Stimulated activated CD4-positive, alpha-beta T cell treated with anti-CD3 and anti-CD28 coated beads, Interleukin-1b, Interleukin-23, amount 100 ng/mL, for 1 hour (primary cell): ENCODE results near the gene UBE2J2.

Source experiments
- DNase-seq, 2 donors: peaks; one replicate each; pipeline ENCODE4 v3.0.0-alpha.2; 2020; ENCODE audit warnings: low read depth in 2 of 2

The UBE2J2 gene

DNA sequence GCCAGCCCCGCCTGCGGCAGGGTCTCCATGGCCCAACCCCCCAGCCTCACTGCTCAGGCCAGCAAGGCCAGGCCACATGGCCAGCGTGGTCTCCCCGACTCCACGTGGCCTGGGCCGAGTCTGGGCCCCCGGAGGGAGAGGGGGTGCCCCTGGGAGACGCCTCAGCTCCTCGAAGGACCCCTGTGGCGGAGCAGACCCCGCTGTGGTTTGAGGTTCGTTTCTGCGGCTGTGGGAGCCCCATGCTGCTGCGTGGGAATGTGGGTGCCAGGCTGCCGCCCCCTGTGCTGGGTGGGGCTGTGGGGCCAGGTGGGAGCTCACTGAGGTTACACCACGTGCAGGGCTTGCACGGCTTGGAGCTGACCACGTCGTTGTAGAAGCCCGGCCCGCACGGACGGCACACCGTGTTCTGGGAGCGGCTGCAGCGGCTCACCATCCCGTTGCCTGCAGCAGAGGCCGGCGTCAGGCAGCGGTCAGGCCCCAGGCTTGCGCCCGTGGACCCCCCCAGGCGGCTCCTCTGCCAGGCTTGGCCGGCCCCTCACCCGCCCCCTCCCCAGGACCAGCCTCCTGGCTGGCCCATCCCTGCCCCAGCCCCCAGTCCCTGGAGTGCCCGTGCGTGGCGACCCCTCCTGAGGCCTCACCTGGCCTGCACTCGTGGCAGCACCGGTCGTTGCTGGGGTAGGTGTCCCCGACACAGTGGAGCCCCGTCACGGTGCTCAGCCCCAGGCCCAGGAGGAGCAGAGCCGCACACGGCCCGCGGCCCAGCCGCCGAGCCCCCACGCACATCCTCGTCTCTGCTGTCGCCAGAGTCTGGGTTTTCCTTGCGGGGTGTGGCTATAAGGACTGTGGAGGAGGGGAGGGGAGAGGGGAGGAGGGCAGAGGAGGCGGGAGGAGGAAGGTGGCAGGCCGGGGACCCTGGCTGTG, 60.0 kb downstream of the UBE2J2 start, which contains the start of gene TNFRSF4:
Gene TNFRSF4, minus strand, starts transcription at position 809 of the 921 bp plus-strand sequence. Its CDS starts 26 bp downstream, at position 783.
- DNase-seq, result no peak

DNA sequence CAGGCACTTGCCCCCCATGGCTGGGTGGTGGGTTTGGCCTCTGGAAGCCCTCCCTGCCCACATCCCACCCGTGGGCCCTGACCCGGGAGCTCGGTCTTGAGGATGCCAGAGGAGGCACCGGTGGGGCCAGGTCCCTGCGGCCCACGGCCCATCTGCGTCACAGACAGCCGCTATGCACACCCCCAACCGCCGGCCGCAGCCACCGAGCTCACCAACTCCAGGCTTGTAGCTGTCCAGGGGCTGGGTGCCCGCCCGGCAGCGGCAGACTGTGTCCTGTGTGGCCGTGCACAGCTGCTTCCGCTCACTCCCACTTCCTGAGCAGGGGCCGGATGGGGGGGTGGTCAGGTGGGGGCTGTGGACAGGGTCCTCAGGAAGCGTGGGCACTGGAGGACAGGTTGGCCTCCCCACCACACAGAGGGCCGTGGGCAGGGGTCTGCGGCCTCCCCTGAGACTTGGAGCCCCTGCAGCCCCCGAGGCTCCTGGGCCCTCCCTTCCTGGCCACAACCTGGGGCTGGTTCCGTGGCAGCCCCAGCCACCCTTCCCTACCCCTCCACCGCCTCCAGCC, 60.8 kb downstream of the UBE2J2 start:
- DNase-seq, result no peak

DNA sequence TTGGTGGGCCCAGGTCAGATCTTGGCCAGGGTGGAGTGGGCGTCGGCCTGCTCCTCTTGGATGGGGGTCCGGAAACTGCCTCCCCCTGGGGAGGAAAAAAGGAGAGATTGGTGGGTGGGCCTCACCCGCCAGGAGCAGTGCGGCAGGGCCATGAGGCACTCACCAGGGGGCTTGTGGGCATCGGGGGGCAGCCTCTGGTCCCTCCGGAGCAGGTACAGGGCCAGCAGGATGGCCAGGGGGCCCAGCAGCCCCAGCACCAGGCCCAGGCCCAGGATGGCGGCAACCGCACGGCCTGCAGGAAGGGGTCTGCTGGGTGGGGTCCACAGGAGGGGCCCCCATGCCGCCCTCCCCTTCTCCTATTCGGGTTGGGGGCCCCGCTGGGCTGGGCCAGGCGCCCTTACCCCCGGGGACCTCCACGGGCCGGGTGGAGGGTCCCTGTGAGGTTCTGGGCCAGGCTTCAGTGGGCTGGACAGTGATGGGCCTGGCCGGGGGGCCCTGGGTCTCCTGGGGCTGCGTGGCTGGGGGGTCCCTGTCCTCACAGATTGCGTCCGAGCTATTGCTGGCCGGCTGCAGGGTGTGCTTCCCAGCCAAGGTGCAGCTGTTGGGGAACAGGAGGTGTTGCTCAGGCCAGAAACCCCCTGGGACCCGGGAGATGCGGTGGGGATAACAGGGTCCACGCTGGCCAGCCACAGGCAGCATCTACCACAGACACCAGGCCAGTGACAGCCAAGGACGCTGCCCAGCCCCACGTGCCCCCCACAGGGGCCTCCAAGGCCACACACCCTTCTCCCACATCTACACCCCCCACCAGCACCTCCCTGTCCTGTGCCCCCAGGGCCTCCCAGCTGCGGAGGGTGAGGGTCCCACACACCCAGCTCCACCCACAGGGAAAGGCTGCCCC, 61.9 kb downstream of the UBE2J2 start:
- no peak for DNase-seq

DNA sequence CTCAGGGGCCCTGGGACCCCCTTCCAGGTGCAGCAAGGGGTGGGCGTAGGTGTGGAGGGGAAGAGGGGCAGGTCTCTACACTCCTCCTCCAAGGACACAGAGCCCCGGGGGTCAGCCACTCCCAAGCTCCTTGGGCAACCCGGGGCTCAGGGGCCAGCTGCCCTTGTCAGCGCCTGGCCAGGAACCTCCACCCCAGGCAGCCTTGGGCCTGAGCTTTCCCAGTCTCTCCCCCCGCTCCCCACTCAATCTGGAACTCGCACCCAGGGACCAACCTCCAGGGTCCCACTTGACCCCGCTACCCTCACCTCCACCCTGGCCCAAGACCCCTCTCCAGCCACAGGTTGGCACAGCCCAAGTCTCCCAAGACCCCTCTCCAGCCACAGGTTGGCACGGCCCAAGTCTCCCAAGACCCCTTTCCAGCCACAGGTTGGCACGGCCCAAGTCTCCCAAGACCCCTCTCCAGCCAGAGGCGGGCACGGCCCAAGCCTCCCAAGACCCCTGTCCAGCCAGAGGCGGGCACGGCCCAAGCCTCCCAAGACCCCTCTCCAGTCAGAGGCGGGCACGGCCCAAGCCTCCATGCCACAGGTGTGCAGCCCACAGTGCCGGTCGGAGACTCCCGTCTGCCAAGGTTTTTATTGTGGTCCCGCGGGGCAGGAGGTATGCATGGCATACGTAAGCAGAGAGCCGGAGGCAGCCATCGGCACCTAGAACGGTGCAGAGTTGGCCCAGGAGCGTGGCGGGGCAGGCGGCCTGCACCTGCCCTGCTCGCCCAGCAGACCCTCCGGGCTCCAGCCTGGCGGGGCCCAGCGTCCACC, 62.7 kb downstream of the UBE2J2 start:
- no peak for DNase-seq

DNA sequence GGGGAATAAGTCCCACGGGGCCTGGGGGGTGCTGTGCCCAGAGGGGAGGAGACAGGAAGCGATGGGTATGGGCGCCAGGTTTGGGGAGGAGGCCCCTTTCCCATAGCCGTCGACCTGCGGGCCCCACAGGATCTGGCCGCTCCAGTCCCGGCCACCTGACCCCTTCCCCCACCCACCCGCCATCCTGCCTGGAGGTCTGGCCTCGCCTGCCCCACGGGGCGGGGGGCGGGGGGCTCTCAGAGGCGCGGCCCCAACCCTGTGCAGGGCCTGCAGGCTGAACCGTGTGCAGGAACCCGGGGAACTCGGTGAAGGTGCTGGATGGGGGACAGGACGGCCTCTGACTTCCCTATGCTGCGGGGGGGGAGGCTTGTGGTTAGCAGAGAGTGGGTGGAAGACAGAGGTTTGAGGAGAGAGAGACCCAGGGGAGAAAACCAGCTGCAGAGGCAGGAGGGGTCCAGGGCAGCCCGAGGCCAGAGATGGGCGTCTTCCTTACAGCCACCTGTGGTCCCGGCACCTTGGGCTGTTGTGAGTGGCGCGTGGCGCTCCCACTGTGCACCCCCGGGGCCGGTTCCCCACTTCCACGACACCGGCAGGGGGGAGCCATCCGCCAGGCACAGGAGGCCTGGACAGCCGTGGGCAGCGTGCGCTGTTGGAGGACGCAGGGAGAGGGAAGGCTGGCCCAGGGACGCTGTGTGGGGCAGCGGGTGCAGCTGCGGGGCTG, 64.8 kb downstream of the UBE2J2 start:
- DNase-seq, result no peak

DNA sequence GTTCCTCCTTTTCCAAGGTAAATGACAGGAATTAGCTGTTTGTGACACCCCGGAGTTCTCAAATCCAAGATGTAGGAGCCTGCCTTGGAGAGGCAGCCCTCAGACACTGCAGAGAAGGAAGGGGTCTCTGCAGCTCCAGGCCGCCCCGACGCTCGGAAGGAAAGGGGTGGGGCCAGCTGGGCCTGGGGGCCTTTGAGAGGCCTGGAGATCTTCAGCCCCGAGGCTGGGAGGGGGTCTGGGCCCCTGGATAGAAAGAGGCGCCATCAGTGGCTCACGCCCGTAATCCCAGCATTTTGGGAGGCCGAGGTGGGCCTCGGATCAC, 66.1 kb downstream of the UBE2J2 start:
- no peak for DNase-seq

DNA sequence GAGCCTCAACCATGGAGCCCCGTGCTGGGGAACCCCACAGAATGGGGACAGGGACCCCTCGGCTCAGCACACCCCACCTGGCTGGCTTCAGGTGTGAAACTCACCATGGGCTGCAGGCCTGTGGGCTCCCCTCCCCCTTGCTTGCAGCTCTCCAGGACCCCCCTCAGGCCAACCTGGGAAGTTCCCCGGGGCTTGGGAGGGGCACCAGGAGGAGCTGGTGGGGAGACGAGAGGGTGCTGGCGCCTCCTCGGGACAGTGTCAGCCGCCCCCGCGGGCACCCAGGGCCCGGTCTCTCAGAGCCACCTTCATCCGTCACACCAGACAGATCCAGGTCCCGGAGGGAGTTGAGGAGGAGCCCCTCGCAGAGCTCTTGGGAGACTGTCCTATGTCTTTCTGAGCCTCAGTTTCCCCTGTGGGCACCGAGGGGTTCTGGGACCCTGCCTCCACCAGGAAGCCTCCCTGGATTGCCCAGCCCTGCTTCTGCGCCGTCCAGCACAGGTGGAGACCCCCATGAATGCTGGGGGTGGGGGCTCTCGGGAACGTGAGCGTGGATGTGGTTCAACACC, 66.6 kb downstream of the UBE2J2 start:
- DNase-seq, result no peak

DNA sequence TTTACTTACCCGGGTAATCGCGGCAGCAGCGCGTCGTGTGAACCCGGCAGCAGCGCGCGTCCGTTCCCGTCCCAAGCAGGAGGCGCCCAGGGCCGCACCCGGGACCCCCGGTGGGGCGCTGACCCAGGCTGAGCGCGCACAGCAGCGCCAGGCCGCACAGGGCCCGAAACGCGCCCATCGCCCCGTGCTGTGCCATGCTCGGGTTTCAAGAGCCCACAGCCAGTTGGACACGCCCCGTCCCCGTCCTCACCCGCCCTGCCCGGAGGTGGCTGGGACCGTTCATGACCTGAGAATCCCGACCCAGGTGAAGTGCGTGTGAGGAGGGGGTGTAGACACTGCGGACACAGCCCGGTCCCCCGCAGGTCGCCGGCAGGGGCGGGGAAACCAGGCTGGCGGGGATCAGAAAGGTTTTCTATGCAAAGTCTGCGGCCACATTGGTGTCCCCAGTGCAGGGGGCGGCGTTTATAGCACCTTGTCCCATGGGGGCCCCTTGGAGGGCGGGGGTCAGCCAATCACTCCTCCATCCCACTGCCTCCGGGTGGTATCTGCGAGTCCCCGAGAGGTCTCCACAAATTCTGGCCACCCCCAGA, 67.2 kb downstream of the UBE2J2 start, which contains the start of gene TNFRSF18:
Gene TNFRSF18, minus strand, starts transcription at position 217 of the 590 bp plus-strand sequence. Its CDS starts 21 bp downstream, at position 196.
- DNase-seq, result no peak

DNA sequence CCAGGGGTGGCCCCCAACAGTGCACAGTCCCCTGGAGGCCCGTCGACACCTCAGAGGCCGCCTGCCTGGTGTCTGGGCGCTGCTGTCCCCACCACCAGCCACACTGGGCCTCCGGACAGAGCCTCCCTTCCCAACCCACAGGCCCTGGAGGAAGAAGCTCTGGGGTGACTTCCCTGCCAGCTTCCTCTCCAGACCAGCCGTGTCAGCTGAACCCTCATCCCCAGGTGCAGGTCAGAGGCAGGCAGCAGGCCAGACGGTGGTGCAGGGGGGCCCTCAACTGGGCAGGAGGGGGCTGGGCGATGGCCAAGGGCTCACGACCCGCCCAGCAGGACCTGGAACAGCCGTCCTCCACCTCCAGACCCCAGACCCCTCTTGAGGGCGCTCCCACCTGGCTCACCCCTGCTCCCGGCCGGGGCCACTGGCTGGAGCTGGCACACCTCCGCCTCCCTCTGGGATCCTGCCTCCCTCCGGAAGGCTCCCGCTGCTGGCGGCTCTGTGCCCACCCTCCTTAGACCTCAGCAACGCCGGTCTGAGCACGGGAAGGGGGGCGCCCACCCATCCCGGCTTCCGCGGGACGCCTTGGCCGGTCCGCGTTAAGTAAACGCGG, 67.8 kb downstream of the UBE2J2 start:
- DNase-seq, result no peak

DNA sequence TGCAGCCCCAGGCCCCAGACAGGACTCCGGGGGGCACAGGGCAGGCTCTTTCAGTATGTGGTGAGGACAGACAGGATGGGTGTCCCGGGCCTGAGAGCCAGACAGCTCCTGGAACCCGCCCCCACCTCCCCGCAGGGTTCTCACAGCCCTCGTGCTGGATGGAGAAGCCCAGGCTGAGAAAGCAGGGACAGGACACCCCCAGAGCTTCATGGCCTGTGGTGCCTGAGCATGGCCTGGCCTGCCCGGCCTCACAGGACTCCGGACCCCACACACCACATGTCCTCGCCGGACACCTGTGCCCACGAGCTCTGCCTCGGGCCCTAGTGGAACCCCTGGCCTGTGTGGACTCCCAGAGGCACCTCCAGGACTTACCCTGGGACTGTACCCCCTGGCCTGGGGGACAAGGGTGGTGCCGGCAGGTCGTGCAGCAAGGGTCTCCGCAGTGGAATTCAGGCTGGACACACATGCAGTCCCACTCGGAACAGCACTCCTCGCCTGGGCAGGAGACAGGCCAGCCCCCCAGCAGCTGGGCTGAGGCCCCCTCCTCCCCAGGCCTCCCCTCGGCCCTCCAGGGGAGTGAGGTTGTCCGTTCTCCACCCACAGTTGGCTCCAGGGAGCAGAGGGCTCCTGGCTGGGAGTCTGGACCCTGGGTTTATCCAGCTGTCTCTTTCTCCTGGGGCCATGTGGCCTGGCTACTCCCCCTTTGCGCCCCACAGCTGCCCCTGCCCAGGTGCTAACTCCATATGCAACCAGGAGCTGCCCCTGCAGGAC, 68.5 kb downstream of the UBE2J2 start:
- no peak for DNase-seq

DNA sequence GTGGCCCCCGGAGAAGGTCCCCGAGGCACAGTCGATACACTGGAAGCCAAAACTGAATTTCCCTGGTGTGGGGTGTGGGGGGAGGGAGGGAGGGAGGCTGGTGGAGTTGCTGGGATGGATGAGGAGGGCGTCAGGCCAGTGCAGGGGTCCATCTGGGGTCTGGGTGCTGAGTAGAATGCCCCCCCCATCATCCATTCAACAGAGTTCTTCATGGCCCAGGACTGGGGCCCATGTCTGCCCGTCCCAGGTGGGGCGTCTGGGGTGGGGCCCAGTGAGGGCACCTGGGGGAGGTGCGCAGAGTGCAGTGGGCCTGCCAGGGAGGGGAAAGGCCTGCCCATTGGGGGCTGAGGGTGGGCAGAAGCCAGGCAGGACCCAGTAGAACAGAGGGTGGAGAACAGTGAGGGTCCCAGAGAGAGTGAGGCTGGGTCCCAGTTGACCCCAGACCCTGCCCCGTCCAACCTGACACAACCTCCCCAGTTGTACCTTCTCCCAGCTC, 69.2 kb downstream of the UBE2J2 start:
- no peak for DNase-seq
